ENCODE data around the gene DIP2C.

GRCh38 chr10:357201-357950 is 332.1 kb downstream of the DIP2C start:
- TF ChIP-seq CTCF (IDR thresholded peaks at IDR 0.05) (no peak), POLR2A (IDR thresholded peaks at IDR 0.05) (no peak)
